Measurements from ENCODE around the gene VWA3A.
"Not testable (repeated sequence)": the region's sequence is repeated elsewhere in the genome, so short reads cannot be mapped to it uniquely, and the experiment has no call there.

- not testable (repeated sequence) for TF ChIP-seq CTCF, POLR2A (IDR thresholded peaks at IDR 0.05)
Observed at GRCh38 chr16:22172642-22173041, 80.3 kb downstream of the VWA3A start.

All from uterus (tissue), 2 donors.